ENCODE data around the gene PRKD2. TPM values are rescaled to one million over a fixed set of nuclear protein-coding genes. Genes with fewer than 3 reads are reported as not detected.
A peak's percentile ranks its signal among the peaks of the same experiment; 100 is the strongest.

Gene PRKD2
- polyA plus RNA-seq, 3 donors: 6.5 to 46.9 (median 8.1) TPM

GRCh38 chr19:46746281-46747057 is 29.6 kb upstream of the PRKD2 start, which contains the start of gene STRN4:
STRN4 (minus strand) TSS chr19:46746450; CDS start chr19:46746430, 20 bp downstream.
- H3K27ac Mint-ChIP-seq: peak within 1 kb of the TSS; percentile 84 to 96 (median 90)
- Histone ChIP-seq H3K4me3 (replicated peaks in 1 of 3; ENCODE audit: low read depth in 2 of 3, low read length in 3 of 3) (peak within 1 kb of the TSS; percentile 85 to 97 (median 97)), H3K27me3 (ENCODE audit: control insufficient read depth in 2 of 2, insufficient read depth in 2 of 2, low read length in 2 of 2) (no peaks in the 10 kb centered on the region), H3K9me3 (replicated peaks in 1 of 2; ENCODE audit: control insufficient read depth in 1 of 2, insufficient read depth in 1 of 2, low read length in 2 of 2) (no peaks in the 10 kb centered on the region), H3K4me1 (ENCODE audit: control insufficient read depth in 1 of 2, insufficient read depth in 2 of 2, low read length in 2 of 2) (peaks cover 42 to 47% of the 10 kb centered on the region in 2 donors), H3K79me2 (ENCODE audit: insufficient read depth, low read length) (peaks cover 54% of the 10 kb centered on the region), H3K36me3 (replicated peaks in 1 of 2; ENCODE audit: control insufficient read depth in 1 of 2, insufficient read depth in 2 of 2, low read length in 2 of 2) (peaks cover 0 to 20% of the 10 kb centered on the region in 2 donors), H2AFZ (ENCODE audit: insufficient read depth, low read depth, low read length, poor library complexity, severe bottlenecking) (peak within 1 kb of the TSS; percentile 81), H3K27ac (ENCODE audit: low read depth in 1 of 2, low read length in 2 of 2) (peak within 1 kb of the TSS in 1 of 2 donors; percentile 81), H3K4me2 (replicated peaks; ENCODE audit: extremely low read depth, low read length, poor library complexity, severe bottlenecking) (peak within 1 kb of the TSS; percentile 87), H3K9ac (ENCODE audit: insufficient read depth, low read length, poor library complexity, severe bottlenecking) (peak within 1 kb of the TSS; percentile 86), H4K20me1 (ENCODE audit: insufficient read depth, low read length) (peaks cover 47% of the 10 kb centered on the region)
- 1% methylated on average over 52 of the region's 74 CpGs for WGBS (ENCODE audit: insufficient coverage)
- H3K4me1 Mint-ChIP-seq: peaks cover 49% of the 10 kb centered on the region
- peaks cover 15 to 42% of the 10 kb centered on the region in 2 donors for H3K36me3 Mint-ChIP-seq
- peak in 2 of 3 donors; percentile 49 to 56 for DNase-seq
- peaks cover 0 to 1% (median 0%) of the 10 kb centered on the region in 3 donors for H3K27me3 Mint-ChIP-seq (ENCODE audit: low read depth in 3 of 3)
- intact Hi-C loops (cut with micrococcal nuclease): loop anchor here in 1 of 2 donors (10.0 kb wide), 1 partner anchor 222 kb away; no protein-coding TSS in a partner anchor
- no peak for TF ChIP-seq CTCF (IDR thresholded peaks at IDR 0.05)
- H3K4me3 Mint-ChIP-seq: peak within 1 kb of the TSS; percentile 98 to 99
- H3K9me3 Mint-ChIP-seq: no peaks in the 10 kb centered on the region

- peaks cover 55% of the 10 kb centered on the region for H3K4me1 Mint-ChIP-seq
- Histone ChIP-seq H3K27me3 (ENCODE audit: control insufficient read depth in 2 of 2, insufficient read depth in 2 of 2, low read length in 2 of 2) (no peaks in the 10 kb centered on the region), H3K27ac (ENCODE audit: low read depth in 1 of 2, low read length in 2 of 2) (peak within 1 kb of the TSS in 1 of 2 donors; percentile 81), H3K4me1 (ENCODE audit: control insufficient read depth in 1 of 2, insufficient read depth in 2 of 2, low read length in 2 of 2) (peaks cover 43 to 54% of the 10 kb centered on the region in 2 donors), H3K9me3 (replicated peaks in 1 of 2; ENCODE audit: control insufficient read depth in 1 of 2, insufficient read depth in 1 of 2, low read length in 2 of 2) (no peaks in the 10 kb centered on the region), H4K20me1 (ENCODE audit: insufficient read depth, low read length) (peaks cover 54% of the 10 kb centered on the region), H3K36me3 (replicated peaks in 1 of 2; ENCODE audit: control insufficient read depth in 1 of 2, insufficient read depth in 2 of 2, low read length in 2 of 2) (peaks cover 4 to 25% of the 10 kb centered on the region in 2 donors), H3K4me3 (replicated peaks in 1 of 3; ENCODE audit: low read depth in 2 of 3, low read length in 3 of 3) (peak within 1 kb of the TSS; percentile 85 to 97 (median 97)), H3K9ac (ENCODE audit: insufficient read depth, low read length, poor library complexity, severe bottlenecking) (peak within 1 kb of the TSS; percentile 86), H3K4me2 (replicated peaks; ENCODE audit: extremely low read depth, low read length, poor library complexity, severe bottlenecking) (peak within 1 kb of the TSS; percentile 87), H2AFZ (ENCODE audit: insufficient read depth, low read depth, low read length, poor library complexity, severe bottlenecking) (peak within 1 kb of the TSS; percentile 81), H3K79me2 (ENCODE audit: insufficient read depth, low read length) (peaks cover 62% of the 10 kb centered on the region)
- under 1% methylated on average over 48 of the region's 68 CpGs for WGBS (ENCODE audit: insufficient coverage)
- H3K9me3 Mint-ChIP-seq: no peaks in the 10 kb centered on the region
- intact Hi-C loops (cut with micrococcal nuclease): loop anchor here in 1 of 2 donors (1.0 to 10.0 kb wide), 2 partner anchors 11 to 221 kb away; no protein-coding TSS in a partner anchor
- H3K27me3 Mint-ChIP-seq (ENCODE audit: low read depth in 3 of 3): peaks cover 0 to 1% (median 0%) of the 10 kb centered on the region in 3 donors
- no peak for DNase-seq
- peaks cover 19 to 45% of the 10 kb centered on the region in 2 donors for H3K36me3 Mint-ChIP-seq
- H3K4me3 Mint-ChIP-seq: peak within 1 kb of the TSS; percentile 98 to 99
- peak within 1 kb of the TSS; percentile 84 to 96 (median 90) for H3K27ac Mint-ChIP-seq
- no peak for TF ChIP-seq CTCF (IDR thresholded peaks at IDR 0.05)
These were observed 28.8 kb upstream of the PRKD2 start, which contains the start of gene FKRP for GRCh38 chr19:46745521-46746280. FKRP (plus strand) TSS chr19:46746057; CDS start chr19:46755451, 9,394 bp downstream.
